OCI-LY7 (cell line): ENCODE measurements around the gene MCM10. TPM values are rescaled to one million over a fixed set of nuclear protein-coding genes. Genes with fewer than 3 reads are reported as not detected.

Experiments used
- BruUV-seq: library from RNA; stranded (reverse); fragments of 400-500 nt; replicated peaks from 2 replicates; lab custom pipeline; 2021; lab: Mats Ljungman, UMichigan
- CTCF ChIA-PET: fragments of 300-600 bp; sonication (Branson Sonifier 250); formaldehyde crosslinking; loops from one replicate; lab custom pipeline; 2022; ENCODE audit warnings: antibody characterized with exemption; ENCODE audit not compliant: unreplicated experiment; lab: Charles Lee
- POLR2A ChIA-PET: fragments of 300-600 bp; sonication (Branson Sonifier 250); formaldehyde crosslinking; loops from one replicate; lab custom pipeline; 2022; ENCODE audit warnings: antibody characterized with exemption; lab: Charles Lee
- DNase-seq: peaks from one replicate; pipeline ENCODE4 v3.0.0-alpha.2; 2015; ENCODE audit warnings: low spot score
- H2AFZ ChIP-seq: fragments of 200-600 bp; sonication (generic), shearing (Covaris generic); 2 replicates; pipeline ENCODE4 v1.6.1; 2014; ENCODE audit warnings: mild to moderate bottlenecking, antibody characterized with exemption, low read length, moderate library complexity
- H3K27ac ChIP-seq: fragments of 200-600 bp; sonication (generic); 2 replicates; pipeline ENCODE4 v1.5.1; 2014; ENCODE audit warnings: mixed run types, low read depth, mild to moderate bottlenecking, moderate library complexity, low read length, inconsistent platforms; ENCODE audit not compliant: poor library complexity, severe bottlenecking
- H3K36me3 ChIP-seq: fragments of 200-600 bp; sonication (generic); 2 replicates; pipeline ENCODE4 v1.6.1; 2014; ENCODE audit warnings: mild to moderate bottlenecking, antibody characterized with exemption, low read length, moderate library complexity, mixed read lengths; ENCODE audit not compliant: insufficient read depth
- H3K4me1 ChIP-seq: fragments of 200-600 bp; sonication (generic); 2 replicates; pipeline ENCODE4 v1.5.1; 2014; ENCODE audit warnings: mild to moderate bottlenecking, low read length; ENCODE audit not compliant: insufficient read depth, poor library complexity, severe bottlenecking
- H3K4me2 ChIP-seq: fragments of 200-600 bp; sonication (generic); 2 replicates; pipeline ENCODE4 v1.6.1; 2014; ENCODE audit warnings: mild to moderate bottlenecking, low read length
- H3K4me3 ChIP-seq: fragments of 200-600 bp; sonication (generic); 2 replicates; pipeline ENCODE4 v1.5.1; 2014; ENCODE audit warnings: mild to moderate bottlenecking, low read depth, low read length; ENCODE audit not compliant: poor library complexity, severe bottlenecking
- H3K79me2 ChIP-seq: fragments of 200-600 bp; sonication (generic); 2 replicates; pipeline ENCODE4 v1.6.1; 2016; ENCODE audit warnings: low read depth, mild to moderate bottlenecking, low read length, moderate library complexity, mixed read lengths; ENCODE audit not compliant: insufficient read depth
- H3K9me2 ChIP-seq: fragments of 200-600 bp; sonication (generic); 2 replicates; pipeline ENCODE4 v1.6.1; 2016; ENCODE audit warnings: mild to moderate bottlenecking, low read length, mixed read lengths; ENCODE audit not compliant: insufficient read depth
- H3K9me3 ChIP-seq: fragments of 200-600 bp; sonication (generic); 2 replicates; pipeline ENCODE4 v1.6.1; 2014; ENCODE audit warnings: mild to moderate bottlenecking, mixed run types, low read length, mixed read lengths
- H4K20me1 ChIP-seq: fragments of 200-600 bp; sonication (generic); 2 replicates; pipeline ENCODE4 v1.6.1; 2014; ENCODE audit warnings: mild to moderate bottlenecking, antibody characterized with exemption, low read length, moderate library complexity, mixed read lengths; ENCODE audit not compliant: insufficient read depth
- CTCF ChIP-seq: fragments of 200-600 bp; sonication (generic); conservative IDR thresholded peaks from 2 replicates; pipeline ENCODE4 v1.5.1; 2014; ENCODE audit warnings: mild to moderate bottlenecking, antibody characterized with exemption, low read length, moderate library complexity, mixed read lengths
- EZH2phosphoT487 ChIP-seq: fragments of 200-600 bp; sonication (generic); IDR thresholded peaks from 2 replicates; pipeline ENCODE4 v1.6.1; 2018; ENCODE audit warnings: low read depth, borderline replicate concordance, mild to moderate bottlenecking, mixed run types, antibody characterized with exemption, low read length, moderate library complexity, mixed read lengths
- intact Hi-C: fragments of 100-400 bp; cut with micrococcal nuclease; formaldehyde crosslinking; loops from one replicate; pipeline ENCODE4 v1.10.0; 2022; ENCODE audit not compliant: unreplicated experiment
- total RNA-seq, 2 experiments: library from RNA; depleted of rRNA in 1 of 2; stranded (reverse); fragments of >200 nt in 1 of 2; shearing (Covaris generic) in 1 of 2; gene quantifications; 2 replicates each; pipeline ENCODE4 v1.2.3, GENCODE V29; 2014 to 2022

The MCM10 gene
- total RNA-seq, 2 experiments from 2014 or later: 56.9 to 96.4 TPM

- intact Hi-C loops: no loop called here
- Histone ChIP-seq H4K20me1 (no peaks in the 10 kb centered on the region), H3K9me3 (no peaks in the 10 kb centered on the region), H3K4me1 (peaks cover 10% of the 10 kb centered on the region), H3K4me3 (no peak overlapping the region), H3K4me2 (no peak overlapping the region), H3K36me3 (no peaks in the 10 kb centered on the region), H2AFZ (no peak overlapping the region), H3K27ac (no peak overlapping the region), H3K79me2 (no peaks in the 10 kb centered on the region), H3K9me2 (no peaks in the 10 kb centered on the region)
- POLR2A ChIA-PET: interaction anchor here (0.7 kb wide), 1 partner anchor 21 kb away, joined by 3 read pairs; no protein-coding TSS in a partner anchor
- no peak for DNase-seq
- CTCF ChIA-PET: no interaction called here
- no TSS peak for BruUV-seq
- no peak for TF ChIP-seq CTCF
- no peak for TF ChIP-seq EZH2phosphoT487
Observed at GRCh38 chr10:13115832-13116803, 45.2 kb upstream of the MCM10 start.

GRCh38 chr10:13117841-13118783 is 43.2 kb upstream of the MCM10 start:
- Histone ChIP-seq H3K4me1 (peaks cover 10% of the 10 kb centered on the region), H3K79me2 (no peaks in the 10 kb centered on the region), H3K4me3 (no peak overlapping the region), H3K4me2 (no peak overlapping the region), H3K36me3 (no peaks in the 10 kb centered on the region), H3K9me2 (no peaks in the 10 kb centered on the region), H4K20me1 (no peaks in the 10 kb centered on the region), H2AFZ (no peak overlapping the region), H3K27ac (no peak overlapping the region), H3K9me3 (no peaks in the 10 kb centered on the region)
- intact Hi-C loops: no loop called here
- no peak for TF ChIP-seq CTCF
- no peak for TF ChIP-seq EZH2phosphoT487
- POLR2A ChIA-PET: interaction anchor here (0.6 kb wide), 1 partner anchor 11 kb away, joined by 3 read pairs; no protein-coding TSS in a partner anchor
- no TSS peak for BruUV-seq
- peak; percentile 18 for DNase-seq
- CTCF ChIA-PET: no interaction called here
